Esophagus mucosa (tissue), 1 donor: ENCODE measurements around the gene TMEM214. TPM values are rescaled to one million over a fixed set of nuclear protein-coding genes. Genes with fewer than 3 reads are reported as not detected.
"Not testable (repeated sequence)": the region's sequence is repeated elsewhere in the genome, so short reads cannot be mapped to it uniquely, and the experiment has no call there.

ENCODE experiments used
- ATAC-seq: fragments of 200-7000 bp; cut with Tn5 transposase; one replicate; pipeline ENCODE4 v1.9.1; 2020
- total RNA-seq: library from RNA; stranded (reverse); gene quantifications from one replicate; pipeline ENCODE4 v1.2.4, GENCODE V29; 2023
- donor health status: DM: yes; HTN: yes; CAD: no.

Gene TMEM214
- total RNA-seq, 1 donor from 2014 or later: 29.7 TPM

DNA sequence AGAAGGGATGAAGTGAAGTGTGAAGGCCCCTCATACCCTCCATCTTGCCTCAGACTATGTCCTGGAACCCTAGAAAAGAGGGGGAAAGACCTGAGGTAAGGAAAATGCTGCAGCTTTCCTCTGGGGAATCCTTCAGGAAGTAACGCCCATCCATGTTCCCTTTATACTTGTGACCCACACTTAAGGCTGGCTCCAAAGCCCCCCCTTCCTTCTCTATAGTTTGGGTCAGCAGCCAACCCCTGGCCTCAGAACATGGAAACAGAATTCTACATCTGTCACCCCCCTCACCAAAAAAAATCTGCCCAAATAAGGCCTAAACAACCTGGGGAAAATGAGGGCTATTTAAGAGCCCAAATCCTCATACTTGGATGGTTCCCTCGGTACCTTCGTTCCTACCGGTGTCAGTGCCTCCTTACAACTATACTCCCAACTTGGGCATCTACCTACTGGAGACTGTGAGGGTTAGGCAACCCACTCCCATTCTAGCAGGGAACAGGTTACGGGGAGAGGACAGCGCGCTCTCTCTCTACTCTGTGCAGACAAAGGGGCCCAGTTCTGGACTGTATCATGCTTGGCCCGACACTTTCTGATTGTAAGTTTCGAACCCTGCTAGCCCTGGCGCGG lies 38.0 kb downstream of the TMEM214 start:
- peak; percentile 12 for ATAC-seq

DNA sequence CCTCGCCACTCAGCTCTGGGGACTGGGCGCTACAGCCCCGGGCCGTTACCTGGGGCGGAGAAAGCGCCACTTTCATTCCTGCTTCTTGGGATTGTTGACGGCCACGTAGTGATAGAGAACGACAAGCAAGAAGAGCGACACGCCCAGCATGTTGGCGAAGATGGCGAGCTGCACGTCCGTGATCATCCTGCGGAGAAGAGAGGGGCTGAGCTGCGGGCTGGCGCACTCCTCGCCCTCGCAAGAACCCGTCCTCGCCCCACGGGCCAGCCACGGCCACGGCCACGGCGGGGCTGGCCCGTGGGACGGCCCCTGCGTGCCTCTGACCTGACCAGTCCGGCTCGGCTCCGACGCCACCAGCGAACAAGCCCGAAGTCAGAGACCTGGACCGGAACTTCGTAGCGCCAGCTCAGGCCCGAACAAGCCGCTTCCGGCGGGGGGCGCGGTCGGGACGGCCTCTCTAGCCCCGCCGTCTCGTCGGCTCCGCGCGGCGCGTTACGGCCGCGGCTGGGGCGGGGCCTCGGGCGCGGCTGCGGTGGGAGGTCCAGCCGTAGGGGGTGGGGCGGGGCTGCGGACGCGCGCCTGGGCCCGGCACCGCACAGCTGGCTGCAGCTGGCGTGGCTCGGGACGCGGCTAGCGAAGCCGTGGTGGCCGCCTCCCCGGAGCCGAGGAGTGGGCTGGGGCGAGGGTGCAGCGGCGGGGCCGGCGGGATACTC lies 38.7 kb downstream of the TMEM214 start, which contains the start of gene OST4:
Gene OST4, minus strand, starts transcription at position 378 of the 713 bp plus-strand sequence.
- ATAC-seq: peak; percentile 97

DNA sequence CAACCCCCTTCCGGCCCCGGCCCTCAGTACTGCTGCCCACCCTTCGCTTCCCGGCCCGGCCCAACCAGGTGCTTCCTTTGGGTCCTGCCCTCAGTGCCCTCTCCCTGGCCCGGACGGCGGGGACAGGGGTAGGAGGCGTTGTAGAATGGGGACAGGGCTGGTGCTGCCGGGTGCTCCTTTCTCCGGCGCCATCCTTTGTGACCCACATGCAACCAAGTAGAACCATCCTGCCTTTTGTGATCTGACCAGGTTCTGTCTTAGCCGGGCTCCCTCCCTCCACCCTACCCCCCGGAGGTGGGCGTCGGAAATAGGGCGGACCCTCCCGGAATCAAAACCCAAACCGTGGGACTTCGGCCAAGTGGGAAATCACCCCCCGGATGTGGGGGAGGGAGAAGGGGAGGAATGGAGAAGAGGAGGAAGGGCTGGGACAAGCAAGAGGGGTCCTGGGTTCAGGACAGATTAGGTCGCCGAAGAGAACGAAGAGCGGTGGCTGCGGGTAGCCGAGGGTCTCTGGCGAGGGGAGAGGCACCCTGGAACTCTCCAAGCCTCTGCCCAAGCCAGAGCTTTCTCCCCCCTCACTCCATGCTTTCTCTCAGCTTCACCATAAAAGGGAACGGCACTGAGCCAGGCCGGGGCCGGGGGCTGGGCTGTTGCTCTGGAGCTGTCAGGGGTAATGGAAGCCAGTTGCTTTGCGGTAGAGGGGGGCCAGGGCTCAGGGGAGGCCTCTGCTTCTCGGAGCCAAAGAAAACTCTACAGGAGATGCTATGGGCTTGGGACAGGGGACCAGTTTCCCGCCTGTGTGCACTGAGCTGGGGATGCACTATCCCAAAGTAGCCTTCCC lies 39.4 kb downstream of the TMEM214 start:
- no peak for ATAC-seq

DNA sequence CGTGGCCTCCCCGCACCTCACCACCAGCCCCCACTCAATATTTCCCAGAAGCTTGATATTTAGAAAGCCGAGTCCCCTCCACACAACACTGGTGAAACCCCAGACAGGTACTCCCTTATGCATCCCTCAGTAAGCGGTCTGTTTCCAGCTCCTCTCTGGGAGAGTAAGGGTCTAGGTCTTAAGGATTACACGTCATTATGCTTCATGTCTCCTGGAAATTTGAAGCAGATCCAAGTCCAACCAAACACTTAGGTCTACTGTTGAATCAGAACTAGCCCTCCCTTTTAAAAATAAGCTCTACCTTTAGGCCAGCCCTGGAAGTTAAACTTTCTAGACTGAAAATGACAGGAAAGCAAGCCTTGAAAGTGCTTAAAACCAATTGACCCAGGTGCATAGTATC lies 40.2 kb downstream of the TMEM214 start:
- no peak for ATAC-seq

DNA sequence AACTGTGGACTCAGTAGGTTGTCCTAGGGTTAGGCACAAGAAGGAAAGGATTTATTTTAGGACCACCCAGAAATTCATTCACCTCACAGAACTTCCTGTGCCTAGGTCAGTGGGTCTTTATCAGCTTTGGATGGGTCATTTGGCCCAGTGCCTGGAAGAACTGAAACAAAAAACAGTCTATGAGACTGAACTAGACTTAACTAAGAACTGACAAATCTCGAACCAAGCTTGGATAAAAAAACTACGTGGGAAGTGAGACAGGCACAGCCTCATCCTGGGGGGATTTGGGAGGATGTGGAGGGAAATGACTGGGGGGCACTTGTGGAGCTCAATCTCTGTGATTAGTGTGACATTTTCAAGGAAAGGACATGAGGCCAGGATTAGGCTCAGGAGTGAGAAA lies 41.0 kb downstream of the TMEM214 start:
- no peak for ATAC-seq

DNA sequence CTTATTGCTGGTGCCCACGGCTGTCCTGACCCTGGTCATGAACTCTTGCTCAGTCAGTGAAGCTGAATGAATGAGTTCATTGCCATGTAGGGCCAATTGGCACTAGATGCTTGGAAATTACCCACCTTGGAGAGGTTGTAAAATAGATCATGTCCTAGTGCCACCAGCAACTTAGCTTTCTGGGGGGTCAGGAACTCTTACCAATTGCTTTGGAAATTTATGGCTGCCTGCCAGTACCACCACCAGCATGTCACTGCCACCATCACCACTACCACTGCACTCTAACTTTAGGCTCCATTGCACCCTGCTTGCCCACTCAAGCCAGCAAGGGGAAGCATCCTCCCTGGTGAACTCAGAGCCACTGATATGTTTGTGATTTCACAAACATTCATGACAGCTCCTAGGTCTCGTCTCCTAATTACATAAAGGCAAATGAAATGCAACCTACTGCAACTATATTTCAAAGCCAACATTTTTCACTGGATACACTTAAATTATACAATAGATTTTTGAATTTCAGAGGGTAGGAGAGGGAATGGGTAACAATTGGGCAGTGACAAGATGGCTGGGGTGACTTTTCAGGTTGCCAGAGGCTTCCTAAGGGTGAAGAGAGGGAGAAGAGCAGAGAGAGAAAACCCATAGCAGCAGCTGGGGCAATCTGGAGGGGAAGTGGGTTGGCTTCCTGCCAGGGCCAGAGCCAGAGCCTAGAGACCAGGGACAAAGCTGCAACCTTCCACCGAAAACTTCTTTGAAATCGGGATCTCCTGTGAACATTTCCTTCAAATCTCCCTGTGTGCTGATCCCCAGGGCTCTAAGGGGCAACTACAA lies 42.2 kb downstream of the TMEM214 start:
- no peak for ATAC-seq

DNA sequence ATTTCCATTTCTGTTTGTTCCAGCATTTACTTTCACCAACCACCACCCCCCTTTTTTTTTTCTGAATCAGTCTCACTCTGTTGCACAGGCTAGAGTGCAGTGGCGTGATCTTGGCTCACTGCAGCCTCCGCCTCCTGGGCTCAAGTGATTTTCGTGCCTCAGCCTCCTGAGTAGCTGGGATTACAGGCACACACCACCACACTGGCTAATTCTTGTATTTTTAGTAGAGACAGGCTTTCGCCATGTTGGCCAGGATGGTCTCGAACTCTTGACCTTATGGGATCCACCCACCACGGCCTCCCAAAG lies 42.8 kb downstream of the TMEM214 start:
- ATAC-seq: not testable (repeated sequence)

DNA sequence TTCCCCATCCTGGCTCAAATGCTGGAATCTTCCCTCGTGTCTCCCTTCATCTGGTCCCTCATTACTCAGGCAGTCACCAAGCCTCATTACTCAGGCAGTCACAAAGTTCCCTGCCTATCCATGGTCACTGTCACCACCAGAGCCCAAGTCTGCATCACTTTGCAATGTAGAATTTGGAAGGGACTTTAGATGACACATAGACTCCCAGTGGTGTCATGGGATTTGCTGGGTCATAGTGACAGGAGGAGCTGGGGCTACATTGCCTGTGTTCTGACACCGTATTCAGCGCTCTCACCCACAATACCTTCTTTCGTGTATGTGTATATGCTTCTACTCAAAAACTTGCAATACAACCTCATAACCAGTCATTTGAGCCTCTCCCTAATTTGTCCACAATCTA lies 43.6 kb downstream of the TMEM214 start:
- no peak for ATAC-seq

DNA sequence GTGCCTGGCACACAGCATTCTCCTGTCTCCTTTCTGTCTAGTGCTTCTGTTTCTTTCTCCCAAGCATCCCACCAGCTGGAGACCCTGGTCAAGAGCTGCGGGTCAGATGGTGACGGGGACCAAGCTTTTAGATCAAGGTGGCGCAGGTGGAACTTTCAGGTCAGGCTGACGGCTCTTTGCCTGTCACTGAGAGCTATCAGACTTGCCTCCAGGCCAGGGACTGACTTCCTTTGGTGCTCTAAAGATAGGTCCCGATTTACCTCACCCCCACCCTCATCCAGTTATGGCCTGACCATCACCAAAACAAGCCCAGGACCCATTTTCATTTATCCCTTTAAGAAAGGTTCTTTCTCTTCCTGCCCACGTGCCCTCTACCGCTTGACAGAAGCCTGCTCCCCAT lies 44.5 kb downstream of the TMEM214 start:
- ATAC-seq: no peak

DNA sequence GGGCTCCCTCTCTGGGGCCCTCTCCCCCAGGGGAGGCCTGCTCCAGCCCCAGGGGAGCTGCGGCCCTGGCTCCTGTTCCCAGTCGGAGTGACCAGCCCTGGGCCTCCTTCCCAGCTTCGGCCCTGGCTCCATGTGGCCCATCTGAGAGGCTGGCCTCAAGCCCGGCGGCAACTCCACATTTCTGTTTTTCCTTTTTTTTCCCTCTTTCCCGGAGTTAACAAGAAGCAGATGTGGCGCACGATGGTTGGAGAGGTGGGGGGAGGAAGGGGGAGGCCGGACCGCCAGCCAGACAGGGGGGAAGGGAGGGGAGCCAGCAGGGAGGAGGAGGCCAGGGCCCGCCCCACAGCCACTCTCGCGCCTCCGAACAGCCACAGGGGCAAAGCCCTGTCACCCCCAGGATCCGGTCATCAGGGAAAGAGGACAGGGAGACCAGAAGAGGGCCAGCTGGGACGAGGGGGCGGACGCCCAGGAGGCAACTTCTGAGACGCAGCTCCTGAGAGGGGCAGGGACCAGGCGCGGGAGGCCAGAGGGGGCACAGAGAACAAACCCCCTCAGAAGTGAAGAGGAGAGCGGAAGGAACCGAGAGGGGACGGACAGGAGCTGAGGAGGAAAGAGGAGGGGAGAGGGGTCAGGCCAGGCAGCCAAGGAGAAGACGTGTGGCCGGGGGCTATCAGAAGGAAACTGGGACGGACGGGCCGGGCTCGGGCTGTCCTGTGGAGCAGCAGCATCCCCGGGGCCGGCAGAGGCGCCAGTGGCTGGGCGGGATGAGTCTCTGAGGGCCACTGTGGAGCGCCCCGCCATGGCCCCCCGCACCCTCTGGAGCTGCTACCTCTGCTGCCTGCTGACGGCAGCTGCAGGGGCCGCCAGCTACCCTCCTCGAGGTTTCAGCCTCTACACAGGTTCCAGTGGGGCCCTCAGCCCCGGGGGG lies 45.8 kb downstream of the TMEM214 start, which contains the start of gene EMILIN1:
Gene EMILIN1, plus strand, starts transcription at position 349 of the 928 bp plus-strand sequence. Its CDS starts 451 bp downstream, at position 800.
- ATAC-seq: no peak

DNA sequence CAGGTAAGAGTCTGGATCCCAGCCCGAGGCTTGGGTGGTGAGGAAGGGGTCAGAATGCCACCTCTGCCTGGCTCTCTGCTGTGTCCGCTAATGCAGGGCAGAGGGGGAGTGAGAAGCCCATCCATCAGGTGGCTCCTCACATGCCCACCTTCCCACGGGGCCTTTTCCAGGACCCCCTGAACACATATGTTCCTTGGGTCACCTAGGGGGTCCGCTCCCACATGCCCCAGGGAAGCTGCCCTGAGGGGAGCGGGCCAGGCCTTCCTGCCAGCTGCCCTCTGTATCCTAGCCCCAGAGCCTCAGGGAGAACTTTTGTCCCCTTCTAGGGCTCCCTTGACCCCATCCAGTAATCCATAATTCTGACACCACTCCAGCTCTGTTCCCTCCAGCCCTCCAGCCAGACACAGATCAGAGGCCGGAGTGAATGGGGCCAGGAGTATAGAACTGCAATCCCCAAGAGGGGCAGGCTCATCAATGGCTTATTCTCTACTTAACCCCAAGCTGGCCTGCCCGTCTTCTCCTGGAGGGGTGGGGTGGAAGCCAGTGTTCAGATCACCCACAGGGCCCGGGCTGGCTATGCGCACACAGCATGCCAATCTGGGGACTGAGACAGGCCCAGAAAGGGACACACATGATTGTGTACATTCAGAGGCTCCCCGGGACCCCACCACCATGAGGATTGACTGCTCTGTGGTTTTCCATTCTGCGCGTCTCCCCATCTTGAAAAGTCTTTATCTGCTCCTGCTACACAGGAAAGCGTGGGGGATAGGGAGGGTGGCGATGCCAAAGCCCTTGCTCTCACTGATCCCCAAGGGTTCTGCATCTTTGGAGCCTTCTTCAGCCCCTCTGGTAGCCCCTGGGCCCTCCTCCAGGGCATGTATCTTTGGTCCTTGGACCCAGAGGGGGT lies 46.7 kb downstream of the TMEM214 start:
- no peak for ATAC-seq

DNA sequence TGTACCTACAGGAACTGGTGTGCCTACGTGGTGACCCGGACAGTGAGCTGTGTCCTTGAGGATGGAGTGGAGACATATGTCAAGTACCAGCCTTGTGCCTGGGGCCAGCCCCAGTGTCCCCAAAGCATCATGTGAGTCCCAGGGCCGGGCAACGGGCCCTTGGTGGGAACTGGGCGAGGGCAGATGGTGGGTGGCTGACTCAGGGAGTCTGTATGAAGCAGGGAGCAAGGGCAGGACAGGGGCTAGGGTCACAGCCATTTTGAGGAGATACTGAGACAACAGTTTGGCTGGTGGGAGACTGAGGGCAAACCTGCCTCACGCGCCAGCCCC lies 47.3 kb downstream of the TMEM214 start:
- no peak for ATAC-seq

DNA sequence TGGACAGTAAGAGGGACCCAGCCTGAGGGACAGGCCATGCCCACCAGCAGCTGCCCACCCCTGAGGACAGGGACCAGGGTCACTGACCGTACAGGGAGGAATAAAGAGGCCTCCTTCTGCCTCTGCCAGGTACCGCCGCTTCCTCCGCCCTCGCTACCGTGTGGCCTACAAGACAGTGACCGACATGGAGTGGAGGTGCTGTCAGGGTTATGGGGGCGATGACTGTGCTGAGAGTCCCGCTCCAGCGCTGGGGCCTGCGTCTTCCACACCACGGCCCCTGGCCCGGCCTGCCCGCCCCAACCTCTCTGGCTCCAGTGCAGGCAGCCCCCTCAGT lies 47.8 kb downstream of the TMEM214 start:
- no peak for ATAC-seq

DNA sequence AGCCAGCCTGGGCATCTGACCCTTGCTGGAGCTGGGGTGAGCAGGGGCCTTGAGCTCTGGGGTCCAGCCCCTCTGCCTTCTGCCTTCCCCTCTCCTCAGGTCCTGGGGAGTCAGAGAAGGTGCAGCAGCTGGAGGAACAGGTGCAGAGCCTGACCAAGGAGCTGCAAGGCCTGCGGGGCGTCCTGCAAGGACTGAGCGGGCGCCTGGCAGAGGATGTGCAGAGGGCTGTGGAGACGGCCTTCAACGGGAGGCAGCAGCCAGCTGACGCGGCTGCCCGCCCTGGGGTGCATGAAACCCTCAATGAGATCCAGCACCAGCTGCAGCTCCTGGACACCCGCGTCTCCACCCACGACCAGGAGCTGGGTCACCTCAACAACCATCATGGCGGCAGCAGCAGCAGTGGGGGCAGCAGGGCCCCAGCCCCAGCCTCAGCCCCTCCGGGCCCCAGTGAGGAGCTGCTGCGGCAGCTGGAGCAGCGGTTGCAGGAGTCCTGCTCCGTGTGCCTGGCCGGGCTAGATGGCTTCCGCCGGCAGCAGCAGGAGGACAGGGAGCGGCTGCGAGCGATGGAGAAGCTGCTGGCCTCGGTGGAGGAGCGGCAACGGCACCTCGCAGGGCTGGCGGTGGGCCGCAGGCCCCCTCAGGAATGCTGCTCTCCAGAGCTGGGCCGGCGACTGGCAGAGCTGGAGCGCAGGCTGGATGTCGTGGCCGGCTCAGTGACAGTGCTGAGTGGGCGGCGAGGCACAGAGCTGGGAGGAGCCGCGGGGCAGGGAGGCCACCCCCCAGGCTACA lies 49.4 kb downstream of the TMEM214 start:
- no peak for ATAC-seq

DNA sequence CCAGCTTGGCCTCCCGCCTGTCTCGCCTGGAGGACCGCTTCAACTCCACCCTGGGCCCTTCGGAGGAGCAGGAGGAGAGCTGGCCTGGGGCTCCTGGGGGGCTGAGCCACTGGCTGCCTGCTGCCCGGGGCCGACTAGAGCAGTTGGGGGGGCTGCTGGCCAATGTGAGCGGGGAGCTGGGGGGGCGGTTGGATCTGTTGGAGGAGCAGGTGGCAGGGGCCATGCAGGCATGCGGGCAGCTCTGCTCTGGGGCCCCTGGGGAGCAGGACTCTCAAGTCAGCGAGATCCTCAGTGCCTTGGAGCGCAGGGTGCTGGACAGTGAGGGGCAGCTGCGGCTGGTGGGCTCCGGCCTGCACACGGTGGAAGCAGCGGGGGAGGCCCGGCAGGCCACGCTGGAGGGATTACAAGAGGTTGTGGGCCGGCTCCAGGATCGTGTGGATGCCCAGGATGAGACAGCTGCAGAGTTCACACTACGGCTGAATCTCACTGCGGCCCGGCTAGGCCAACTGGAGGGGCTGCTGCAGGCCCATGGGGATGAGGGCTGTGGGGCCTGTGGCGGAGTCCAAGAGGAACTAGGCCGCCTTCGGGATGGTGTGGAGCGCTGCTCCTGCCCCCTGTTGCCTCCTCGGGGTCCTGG lies 50.1 kb downstream of the TMEM214 start:
- no peak for ATAC-seq

DNA sequence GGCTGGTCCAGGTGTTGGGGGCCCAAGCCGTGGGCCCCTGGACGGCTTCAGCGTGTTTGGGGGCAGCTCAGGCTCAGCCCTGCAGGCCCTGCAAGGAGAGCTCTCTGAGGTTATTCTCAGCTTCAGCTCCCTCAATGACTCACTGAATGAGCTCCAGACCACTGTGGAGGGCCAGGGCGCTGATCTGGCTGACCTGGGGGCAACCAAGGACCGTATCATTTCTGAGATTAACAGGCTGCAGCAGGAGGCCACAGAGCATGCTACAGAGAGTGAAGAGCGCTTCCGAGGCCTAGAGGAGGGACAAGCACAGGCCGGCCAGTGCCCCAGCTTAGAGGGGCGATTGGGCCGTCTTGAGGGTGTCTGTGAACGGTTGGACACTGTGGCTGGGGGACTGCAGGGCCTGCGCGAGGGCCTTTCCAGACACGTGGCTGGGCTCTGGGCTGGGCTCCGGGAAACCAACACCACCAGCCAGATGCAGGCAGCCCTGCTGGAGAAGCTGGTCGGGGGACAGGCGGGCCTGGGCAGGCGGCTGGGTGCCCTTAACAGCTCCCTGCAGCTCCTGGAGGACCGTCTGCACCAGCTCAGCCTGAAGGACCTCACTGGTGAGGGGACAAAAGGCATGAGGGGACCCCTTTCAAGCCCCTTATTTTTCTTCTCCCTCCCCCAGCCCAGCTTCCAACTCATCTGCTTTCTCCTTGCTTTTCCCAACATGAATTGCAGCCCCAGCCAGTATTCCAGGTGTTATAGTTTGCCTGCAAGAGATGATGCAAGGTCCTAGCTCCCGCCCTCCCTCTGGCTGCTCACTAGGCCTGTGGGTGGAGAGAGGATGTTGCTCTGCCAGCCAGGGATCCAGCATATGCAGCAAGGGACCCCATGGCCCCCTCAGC lies 50.9 kb downstream of the TMEM214 start:
- no peak for ATAC-seq

DNA sequence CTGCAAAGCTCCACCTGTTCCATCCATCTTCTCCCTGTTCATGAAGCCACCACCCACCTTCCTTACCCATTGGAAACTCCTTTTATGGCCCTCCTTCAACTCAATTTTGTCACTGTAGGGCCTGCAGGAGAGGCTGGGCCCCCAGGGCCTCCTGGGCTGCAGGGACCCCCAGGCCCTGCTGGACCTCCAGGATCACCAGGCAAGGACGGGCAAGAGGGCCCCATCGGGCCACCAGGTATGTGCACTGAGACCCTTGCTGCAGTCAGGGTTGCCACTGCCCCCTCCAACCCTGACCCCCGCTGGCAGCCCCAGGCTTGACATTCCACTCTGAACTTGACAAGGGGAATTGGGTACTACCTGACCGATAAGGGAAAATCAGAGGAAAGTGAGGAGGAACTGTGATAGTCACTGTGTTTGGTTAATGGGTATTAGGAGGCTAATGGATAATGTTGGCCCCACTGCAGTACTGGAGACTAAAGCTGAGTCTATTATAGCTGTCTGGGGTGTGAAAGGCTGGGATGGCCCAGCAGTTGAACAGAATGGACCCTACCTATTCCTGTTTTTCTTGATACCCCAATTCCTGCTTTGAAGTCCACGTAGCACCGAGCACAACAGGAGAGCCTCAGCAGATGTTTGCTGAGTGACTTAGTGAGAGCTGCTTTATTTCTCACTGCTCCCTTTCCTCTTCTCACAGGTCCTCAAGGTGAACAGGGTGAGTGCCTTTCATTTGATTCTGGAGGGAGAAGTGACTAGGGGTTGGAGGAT lies 51.7 kb downstream of the TMEM214 start:
- no peak for ATAC-seq
